Left colon (tissue), 2 donors: ENCODE measurements around the gene SIPA1. TPM values are rescaled to one million over a fixed set of nuclear protein-coding genes. Genes with fewer than 3 reads are reported as not detected.
"Not testable (repeated sequence)": the region's sequence is repeated elsewhere in the genome, so short reads cannot be mapped to it uniquely, and the experiment has no call there.

ENCODE experiments used
- ATAC-seq: fragments of 200-7000 bp; cut with Tn5 transposase; one replicate; pipeline ENCODE4 v1.9.1; 2020; ENCODE audit warnings: mild to moderate bottlenecking, moderate library complexity
- DNase-seq, 2 donors: peaks; one replicate each; pipeline ENCODE4 v3.0.0-alpha.2; 2020
- intact Hi-C, 2 donors: fragments of 100-400 bp; cut with DNase I in 1 of 2; cut with micrococcal nuclease in 1 of 2; formaldehyde crosslinking; loops; one replicate each; pipeline versions ENCODE4 v1.11.2 to v1.14.0; 2022; cut with DNase I, micrococcal nuclease
- total RNA-seq, 2 donors: library from RNA; stranded (reverse); fragmentation: NEBNext Ultra II Directional; extraction: Animal tissue kit (Norgen Biotek cat#: 25700); gene quantifications; one replicate each; pipeline ENCODE4 v1.2.1, GENCODE V29; 2021
- donor health status: DM: no; HTN: no; CAD: no.
- donor health status: DM: yes; HTN: yes; CAD: no.

Gene SIPA1
- total RNA-seq, 2 donors from 2014 or later = 25.5 to 34.3 TPM

DNA sequence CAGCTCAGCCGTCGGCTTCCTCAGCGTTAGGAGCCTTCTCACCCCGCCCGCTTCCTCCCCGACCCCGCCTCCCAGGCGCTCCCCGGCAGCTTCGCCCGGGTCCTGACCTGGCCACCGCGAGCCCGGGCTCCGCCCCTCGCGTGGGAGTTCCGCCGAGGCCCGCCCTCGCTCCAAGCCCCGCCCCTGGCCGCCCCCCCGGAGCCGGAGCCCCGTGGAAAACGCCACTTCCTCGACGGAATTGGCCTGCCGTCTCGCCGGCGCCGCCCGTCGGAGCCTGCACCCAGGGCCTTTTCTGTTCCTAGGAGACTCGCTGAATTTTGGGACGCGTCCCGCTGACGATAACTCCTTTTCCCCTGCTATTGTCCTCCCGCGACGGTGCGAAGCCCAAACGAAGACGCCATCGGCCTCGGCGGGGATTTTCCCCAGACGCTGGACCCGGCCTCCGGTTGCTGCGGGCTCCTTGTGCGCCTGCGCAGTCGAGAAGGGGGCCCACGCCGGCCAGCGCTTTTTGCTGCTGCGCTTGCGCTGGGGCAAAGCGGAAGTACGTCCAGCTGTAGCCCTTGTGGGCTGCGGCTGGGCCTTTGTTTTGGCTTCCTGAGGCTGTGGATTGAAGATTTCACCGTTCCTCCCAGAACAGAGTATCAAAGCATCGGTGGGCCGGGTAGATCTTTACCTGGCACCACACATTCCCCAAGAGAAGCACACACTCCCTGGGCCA, 14.8 kb downstream of the SIPA1 start:
- peak; percentile 93 to 96 for DNase-seq
- peak; percentile 83 for ATAC-seq
- intact Hi-C loops = no loop called here

DNA sequence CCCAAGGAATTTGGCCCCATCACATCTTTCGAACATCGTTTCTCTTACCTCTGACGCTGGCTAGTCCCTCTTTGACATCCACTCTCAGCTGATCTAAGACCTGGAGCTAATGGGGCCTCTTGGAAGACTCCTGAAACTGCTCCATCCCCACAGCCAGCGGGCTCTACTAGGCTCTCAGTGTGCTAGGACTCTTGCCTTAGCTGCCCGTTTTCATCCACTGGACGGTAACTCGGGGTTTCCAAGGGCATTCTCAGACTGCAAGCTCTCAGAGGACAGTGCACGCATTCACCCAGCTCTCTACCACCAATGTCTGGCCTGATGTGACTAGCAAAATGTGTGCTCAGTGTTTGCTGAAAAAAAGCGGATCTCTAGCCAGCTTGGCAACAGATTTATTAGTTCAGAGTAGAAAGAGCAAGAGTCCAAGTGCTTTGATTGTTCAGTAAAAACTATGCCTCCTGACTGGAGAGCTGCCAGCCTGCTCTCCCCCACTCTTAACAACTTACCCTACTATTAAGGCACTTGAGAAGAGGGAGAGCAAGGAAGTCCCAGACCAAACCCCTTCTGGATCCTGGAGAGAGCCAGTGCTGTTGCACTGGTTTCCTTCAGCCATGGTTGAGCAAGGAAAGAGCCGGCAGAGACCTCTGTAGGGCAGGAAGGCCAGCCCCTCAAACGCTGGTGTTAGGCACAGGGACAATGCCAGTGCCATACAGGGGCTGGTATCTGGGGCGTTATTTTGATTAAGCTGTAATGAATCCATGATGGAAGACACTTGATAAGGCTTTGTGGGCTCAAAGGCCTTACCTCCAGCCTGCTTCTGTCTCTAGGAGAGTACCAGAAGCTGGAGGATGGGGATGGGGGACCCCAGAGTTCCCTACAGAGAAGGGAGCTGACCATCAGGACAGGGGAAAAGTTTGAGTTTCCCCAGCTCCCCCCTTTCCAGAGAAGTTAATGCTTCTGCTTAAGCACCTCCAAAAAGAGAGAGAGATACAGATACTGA, 15.6 kb downstream of the SIPA1 start:
- peak; percentile 47 for ATAC-seq
- intact Hi-C loops = no loop called here

DNA sequence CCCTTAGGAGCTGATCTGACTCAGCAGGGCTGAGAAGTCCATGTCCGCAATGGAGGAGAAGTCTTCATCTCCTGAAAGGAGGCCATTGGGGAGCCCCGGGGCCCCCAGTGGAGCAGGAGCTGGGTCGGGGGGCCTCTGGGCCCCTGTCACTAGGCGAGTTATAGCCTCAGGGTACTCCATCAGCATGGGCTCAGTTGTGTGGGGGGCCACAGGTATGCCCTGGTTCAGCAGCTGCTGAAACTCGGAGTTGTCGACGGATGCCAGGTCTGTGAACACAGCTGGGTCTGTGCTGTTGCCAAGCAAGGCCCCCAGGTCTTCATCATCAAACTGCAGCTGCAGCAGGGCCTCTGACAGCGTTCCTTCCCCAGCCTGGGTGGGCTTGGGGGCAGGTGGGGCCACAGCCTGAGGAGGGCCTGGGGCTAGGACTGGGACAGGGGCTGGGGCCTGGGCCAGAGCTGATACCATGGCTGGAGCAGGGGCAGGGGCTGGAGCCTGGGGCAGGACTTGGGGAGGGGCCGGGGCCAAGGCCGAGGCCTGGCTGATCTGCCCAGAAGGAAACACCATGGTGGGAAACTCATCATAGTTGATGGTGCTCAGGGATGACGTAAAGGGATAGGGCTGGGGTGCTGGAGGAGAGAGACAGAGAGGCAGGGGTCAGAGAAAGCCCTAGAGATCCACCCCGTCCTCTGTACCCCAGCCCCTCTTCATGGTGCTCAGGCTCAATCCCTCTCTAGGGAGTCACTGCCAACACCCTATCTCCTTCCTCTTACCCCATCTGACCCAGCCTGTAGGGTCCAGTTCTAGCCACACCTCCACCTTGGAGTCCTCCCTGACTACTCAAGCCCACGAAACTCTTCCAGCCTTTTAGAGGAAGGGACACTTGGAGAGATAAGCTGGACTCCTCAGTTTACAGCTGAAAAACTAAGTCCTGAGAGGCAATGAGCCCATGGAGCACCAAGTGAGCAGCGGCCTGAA, 16.8 kb downstream of the SIPA1 start:
- intact Hi-C loops = no loop called here

More for the DNA sequence above, 15.6 kb downstream of the SIPA1 start:
- DNase-seq = peak; percentile 64 to 75

GRCh38 chr11:65655570-65656332, 17.9 kb downstream of the SIPA1 start:
- DNase-seq (no peak), ATAC-seq (no peak)
- intact Hi-C loops = no loop called here

More for the DNA sequence above, 16.8 kb downstream of the SIPA1 start:
- DNase-seq (peak in 1 of 2 donors; percentile 27), ATAC-seq (no peak)

GRCh38 chr11:65657426-65657825, 19.5 kb downstream of the SIPA1 start:
- ATAC-seq (no peak), DNase-seq (no peak)
- intact Hi-C loops = no loop called here

DNA sequence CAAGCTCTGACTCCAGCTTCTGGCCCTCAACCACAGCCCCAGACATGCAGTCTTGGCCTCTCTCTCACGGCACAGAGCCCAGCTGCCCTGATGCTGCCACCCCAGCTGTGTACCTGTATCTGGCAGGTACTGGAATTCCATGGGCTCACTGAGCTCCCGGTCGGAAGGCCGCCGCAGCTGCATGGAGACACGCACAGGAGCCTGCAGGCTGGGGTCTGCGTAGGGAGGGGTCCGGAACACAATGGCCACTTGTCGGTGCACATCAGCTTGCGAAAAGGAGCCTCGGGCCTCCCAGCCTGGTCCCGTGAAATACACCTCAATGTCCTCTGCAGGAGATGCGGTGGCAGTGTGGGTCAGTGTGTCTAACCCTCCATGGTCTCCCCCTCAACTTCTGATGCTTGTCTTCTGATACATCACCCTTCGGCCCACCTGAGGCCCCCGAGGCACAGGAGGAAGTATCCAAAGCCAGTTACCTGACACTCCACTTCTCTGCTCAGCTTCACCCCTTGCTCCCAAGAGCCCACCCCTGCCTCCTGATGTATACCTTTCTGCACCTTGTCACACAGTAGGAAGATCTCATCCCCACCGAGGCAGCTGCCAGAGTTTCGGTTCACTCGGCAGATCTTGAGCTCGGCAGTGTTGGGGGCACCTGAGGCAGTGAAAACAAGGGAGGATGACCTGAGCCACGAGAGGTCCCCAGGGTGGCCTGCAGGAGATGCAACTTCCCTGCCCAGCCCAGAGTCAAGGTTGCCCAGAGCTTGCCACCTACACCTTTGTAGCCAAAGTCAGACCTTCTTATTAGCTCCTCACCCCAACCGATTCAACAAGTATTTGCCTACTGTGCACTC, 20.5 kb downstream of the SIPA1 start:
- intact Hi-C loops = no loop called here
- no peak for ATAC-seq
- no peak for DNase-seq

- ATAC-seq = no peak
- DNase-seq = no peak
- intact Hi-C loops = no loop called here
Measured at GRCh38 chr11:65660038-65660437, 22.1 kb downstream of the SIPA1 start.

GRCh38 chr11:65660908-65661307, 23.0 kb downstream of the SIPA1 start:
- ATAC-seq, intact Hi-C loops, DNase-seq: not testable (repeated sequence)

GRCh38 chr11:65661599-65662246, 23.8 kb downstream of the SIPA1 start:
- intact Hi-C loops = no loop called here
- DNase-seq (peak in 1 of 2 donors; percentile 29), ATAC-seq (no peak)

GRCh38 chr11:65662247-65662798, 24.4 kb downstream of the SIPA1 start:
- ATAC-seq = peak; percentile 28
- intact Hi-C loops = no loop called here

GRCh38 chr11:65662799-65663638, 25.1 kb downstream of the SIPA1 start, which contains the start of gene RELA:
Gene RELA, minus strand, starts transcription at chr11:65662916. Its CDS starts 84 bp downstream, at chr11:65662832.
- intact Hi-C loops = no loop called here
- ATAC-seq (peak; percentile 87), DNase-seq (peak; percentile 93 to 94)

More at GRCh38 chr11:65662247-65662798, 24.4 kb downstream of the SIPA1 start:
- DNase-seq = peak in 1 of 2 donors; percentile 46

DNA sequence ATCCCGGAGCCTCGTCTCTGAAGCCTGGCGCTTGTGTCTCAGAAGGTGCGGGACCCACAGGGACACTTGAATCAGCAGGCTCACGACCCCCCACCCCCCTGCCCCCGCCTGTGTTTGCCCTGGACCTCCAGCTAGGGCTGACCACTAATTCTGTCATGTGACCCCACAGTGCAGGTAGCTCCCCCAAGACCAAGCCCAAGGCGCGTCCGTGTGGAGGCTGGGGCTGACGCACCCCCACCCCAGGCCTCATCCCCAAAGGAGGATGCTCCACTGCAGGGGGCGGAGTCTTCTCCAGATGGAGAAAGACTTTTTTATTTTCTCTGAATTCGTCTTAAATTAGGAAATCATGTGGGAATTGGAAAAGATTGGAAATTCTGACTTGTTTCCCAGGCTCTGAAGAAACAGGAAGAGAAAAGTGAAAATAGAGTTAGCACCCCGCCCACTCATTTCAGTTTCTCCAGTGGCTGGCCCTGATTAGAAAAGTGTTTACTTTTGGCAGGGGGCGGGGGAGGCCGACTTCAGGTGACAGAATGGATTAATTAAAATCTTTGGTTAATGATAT, 25.8 kb downstream of the SIPA1 start:
- peak; percentile 34 for ATAC-seq

DNA sequence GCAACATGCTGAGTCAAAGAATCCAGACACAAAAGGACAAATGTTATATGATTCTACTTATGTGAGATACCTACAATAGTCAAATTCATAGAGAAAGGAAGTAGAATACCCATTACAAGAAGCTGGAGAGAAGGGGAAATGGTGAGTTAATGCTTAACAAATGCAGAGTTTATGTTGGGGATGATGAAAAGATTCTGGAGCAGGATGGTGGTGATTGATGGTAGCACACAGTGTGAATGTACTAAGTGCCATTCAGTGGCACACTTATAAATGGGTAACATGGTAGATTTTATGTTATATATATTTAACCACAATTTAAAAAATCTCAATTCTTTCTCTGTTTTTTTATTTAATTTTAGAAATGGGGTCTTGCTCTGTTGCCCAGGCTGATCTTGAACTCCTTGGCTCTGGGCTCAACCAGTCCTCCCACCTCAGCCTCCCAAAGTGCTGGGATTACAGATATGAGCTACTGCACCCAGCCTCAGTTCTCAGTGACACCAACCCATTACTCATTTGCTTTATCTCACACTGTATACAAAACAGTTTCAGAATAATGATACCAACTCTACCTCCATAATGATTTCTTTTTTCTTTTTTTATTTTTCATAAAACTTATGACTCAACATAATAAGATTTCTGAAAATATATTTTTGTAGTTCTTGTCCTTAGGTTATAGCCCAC, 34.4 kb downstream of the SIPA1 start:
- intact Hi-C loops = no loop called here
- no peak for DNase-seq
- ATAC-seq = no peak

More for the DNA sequence above, 25.8 kb downstream of the SIPA1 start:
- intact Hi-C loops = no loop called here
- DNase-seq = peak; percentile 68 to 70

DNA sequence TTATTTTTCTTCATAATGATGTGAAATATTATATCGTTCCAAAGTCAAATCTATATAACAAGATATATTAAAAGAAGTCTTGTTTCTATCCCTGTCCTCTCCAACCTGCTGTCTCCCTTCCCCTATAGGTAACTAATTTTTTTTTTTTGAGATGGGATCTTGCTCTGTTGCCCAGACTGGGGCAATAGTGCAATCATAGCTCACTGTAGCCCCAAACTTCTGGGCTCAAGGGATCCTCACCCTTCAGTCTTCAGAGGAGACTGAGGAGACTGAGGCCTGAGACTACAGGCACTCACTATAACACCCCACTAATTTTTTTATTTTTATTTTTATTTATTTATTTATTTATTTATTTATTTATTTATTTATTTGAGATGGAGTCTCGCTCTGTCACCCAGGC, 35.1 kb downstream of the SIPA1 start:
- ATAC-seq (no peak), DNase-seq (no peak)
- intact Hi-C loops = no loop called here
